ENCODE data around the gene SYT14.

DNA sequence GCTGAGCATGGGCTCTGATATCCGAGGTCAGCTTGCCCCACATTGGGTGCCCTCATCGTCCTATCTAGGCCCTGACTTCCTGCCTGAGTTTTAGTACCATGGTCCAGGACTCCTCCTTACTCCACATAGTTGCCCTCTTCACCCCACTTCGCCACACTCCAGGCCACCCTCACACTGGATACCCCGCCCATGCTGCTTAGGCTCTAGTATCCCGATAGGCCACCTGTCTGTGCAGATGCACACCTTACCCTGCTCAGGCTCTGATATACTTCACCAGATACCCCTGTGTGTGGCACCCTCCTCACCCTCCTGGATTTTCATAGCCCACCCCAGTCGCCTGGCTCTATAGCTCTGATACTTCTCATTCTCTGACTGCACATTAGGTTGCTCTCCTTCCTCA lies 149.0 kb downstream of the SYT14 start:
- TF ChIP-seq, protein P1, sequence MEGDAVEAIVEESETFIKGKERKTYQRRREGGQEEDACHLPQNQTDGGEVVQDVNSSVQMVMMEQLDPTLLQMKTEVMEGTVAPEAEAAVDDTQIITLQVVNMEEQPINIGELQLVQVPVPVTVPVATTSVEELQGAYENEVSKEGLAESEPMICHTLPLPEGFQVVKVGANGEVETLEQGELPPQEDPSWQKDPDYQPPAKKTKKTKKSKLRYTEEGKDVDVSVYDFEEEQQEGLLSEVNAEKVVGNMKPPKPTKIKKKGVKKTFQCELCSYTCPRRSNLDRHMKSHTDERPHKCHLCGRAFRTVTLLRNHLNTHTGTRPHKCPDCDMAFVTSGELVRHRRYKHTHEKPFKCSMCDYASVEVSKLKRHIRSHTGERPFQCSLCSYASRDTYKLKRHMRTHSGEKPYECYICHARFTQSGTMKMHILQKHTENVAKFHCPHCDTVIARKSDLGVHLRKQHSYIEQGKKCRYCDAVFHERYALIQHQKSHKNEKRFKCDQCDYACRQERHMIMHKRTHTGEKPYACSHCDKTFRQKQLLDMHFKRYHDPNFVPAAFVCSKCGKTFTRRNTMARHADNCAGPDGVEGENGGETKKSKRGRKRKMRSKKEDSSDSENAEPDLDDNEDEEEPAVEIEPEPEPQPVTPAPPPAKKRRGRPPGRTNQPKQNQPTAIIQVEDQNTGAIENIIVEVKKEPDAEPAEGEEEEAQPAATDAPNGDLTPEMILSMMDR (IDR thresholded peaks at IDR 0.05; ENCODE audit: low read depth, low read length), result no peak
- no peak for TF ChIP-seq EZH2phosphoT487 (IDR thresholded peaks at IDR 0.05; ENCODE audit: low read depth)
